ENCODE results near the gene MMAB.
A peak's percentile ranks its signal among the peaks of the same experiment; 100 is the strongest.

MMAB gene

DNA sequence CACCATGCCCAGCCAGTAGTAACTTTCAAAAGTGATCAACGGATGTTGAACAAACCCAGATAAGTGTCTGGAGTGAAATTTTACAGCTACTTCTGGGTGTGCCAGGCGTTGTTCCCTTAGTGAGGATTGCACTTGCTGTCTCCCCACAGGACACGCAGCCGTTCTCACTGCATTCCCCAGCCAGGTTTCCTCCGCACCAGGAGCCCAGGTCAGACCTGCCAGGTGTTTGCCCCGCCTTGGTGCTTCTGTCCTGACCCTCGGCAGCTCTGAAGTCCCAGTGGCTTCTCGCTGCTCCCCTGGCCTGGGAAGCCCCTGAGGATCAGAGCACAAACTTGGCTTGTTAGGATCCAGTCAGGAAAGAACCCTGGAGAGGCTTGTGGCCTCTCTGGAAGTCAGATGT lies 36.2 kb downstream of the MMAB start:
- no peak for DNase-seq

DNA sequence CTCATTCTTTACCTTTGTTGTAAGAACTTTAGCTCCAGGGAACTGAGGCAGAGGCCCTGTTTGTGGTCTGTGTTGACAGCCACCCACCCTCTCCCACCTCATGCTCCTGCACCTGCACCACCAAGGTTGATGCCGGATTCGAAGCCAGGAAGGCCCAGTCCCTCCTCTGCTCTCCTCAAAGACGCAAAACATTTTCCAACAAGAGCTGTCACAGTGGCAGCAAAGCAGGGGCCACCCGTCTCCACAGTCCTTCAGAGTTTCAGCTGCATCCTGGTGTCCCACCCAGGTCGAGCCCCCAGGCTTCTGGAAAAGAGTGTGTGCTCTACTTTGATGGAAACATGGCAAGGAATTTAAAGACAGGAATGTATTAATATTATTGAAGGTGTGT lies 37.4 kb downstream of the MMAB start:
- DNase-seq, result no peak

DNA sequence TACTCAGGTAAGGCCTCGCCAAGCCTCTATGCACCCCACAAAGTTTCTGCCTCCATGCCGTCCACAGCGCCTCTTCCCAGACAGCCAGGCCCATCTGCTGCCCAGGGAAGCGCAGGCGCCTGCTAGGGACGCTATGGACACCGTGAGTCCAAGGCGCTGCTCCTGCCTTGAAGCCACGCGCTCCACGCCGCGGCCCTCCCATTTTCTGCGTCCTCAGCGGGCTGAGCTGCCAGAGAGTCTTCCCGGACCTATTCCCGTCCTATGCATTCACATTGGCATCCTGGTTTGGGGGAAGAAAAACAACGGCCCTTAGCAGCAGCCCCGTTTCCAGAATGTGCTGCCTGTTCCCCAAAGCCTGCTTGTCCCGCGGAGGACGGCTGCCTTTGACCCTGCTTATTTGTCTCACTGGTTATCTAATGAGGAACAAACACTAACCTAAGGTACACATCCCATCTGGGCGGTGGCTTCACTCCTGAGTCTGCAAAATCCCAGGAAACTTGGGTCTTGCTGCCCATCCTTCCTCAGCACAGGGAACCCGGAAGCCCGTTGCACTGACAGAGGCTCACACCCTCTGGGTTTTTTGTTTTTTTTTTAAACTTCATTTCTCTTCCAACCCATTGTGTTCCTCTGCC lies 38.0 kb downstream of the MMAB start:
- no peak for DNase-seq

DNA sequence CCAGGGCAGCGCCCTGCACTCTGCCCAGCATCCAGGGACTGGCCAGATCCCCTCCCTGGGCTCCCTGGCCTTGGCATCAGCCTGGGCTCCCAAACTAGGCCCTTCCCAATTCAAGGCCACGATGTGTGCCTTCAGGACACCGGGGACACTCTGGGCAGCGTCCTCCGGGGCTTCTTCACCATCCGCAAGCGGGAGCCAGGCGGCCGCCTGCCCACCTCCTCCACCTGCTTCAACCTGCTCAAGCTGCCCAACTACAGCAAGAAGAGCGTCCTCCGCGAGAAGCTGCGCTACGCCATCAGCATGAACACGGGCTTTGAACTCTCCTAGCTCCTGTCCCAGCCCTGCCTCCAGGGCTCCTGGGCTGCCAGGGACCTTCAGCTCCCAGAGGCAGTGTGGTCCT lies 38.8 kb downstream of the MMAB start:
- no peak for DNase-seq

DNA sequence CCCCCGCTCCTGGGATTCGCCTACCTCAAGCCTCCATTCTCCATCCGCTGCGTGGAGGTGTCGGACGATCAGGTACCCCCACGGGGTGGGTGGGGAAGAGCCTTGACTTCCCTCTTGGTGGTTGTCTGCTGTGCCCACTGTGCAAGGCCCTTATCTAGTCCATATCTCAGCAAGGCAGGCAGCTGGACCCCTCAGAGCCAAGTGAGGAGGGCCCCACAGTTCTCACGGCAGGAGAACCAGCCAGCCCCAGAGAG lies 39.9 kb downstream of the MMAB start:
- DNase-seq, result no peak

DNA sequence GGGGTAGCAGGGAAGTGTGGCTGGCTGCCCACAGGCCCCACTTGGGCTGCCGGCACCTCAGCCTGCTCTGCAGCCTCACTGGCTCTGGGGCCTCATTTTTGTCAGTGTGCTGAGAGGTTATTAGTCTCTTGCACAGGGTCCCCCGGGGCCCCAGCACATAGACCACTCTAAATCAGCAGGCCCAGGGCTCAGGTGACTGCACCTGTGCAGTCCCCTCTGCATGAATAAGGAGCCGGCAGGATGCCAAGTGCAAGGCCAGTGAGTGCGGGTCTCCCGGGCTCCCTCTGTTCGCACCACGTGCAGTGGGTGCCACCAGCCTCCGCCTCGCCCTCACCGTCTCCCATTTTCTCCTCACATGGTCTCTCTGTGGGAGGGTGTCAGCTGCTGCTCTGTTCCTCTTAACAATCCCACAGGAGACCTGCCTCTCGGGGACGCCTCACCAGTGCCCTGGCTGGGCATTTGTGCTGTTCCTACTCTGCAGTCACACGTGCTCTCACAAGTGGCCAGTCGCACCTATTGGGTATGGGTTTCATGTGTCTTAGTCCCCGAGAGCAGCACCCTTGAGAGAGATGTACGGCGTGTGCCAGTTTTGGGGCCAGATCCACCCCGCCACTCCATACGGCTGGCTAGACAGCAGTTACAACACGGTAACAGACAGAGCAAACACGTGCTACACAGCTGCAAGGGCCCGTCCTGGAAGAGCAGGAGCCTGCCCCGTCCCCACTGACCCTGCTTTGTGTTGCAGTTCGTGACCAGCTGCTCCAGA lies 40.4 kb downstream of the MMAB start:
- DNase-seq, result no peak

DNA sequence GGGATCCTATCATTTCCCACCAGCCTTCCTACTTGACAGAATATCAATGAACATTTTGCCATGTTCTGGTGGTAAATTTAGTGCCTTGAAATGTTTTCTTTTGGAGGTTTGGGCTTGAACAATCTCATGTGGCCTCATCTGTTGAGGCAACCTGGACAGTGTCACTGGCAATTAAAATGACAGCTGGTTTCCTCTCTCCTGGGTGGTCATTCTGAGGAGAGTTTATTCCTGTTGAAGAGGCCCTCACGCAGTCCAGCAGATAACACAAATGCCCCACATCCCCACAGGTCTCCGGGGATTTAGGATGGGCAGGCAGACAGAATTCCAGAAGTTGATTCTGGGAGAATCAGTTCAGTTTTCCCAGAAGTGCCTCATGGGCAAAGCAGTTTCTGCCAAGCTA lies 41.9 kb downstream of the MMAB start:
- DNase-seq, result no peak

DNA sequence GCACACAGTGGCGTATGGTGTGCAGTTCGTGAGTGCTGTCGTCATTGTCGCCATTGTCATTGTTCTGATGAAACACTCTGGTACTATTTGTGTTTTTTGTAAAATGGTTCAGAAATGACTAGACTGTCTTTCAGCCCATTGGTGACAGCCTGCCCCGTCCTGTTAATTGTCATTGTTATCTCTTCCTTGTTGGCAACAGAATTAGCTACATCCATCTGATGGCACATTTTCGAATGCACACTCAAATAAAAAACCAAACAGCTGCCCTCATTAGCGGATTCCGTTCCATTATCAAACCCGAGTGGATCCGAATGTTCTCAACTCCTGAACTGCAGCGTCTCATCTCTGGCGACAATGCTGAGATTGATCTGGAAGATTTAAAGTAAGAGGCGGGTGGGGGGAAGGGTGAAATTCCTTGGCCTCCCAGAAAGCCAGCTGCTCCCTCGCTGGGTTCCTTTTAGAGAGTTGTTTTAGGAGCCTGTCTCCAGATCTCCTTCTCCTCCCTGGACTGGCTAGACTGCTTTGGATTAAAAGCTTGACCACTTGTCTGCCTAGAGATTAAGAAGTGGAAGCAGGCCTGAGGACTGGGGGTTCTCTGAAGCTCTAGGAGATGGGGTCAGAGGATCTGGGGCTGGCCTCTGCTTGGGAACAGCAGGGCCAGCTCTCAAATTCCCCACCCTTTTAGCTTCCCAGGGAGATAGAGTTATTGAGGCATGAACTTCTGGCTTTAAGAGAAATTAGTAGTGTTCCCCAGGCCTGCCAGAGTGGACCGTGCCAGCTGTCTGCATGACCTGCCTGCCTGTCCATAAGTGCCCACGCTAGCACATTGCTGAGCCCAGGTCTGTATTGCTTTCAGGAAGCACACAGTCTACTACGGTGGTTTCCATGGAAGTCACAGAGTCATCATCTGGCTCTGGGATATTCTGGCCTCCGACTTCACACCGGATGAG lies 43.3 kb downstream of the MMAB start:
- no peak for DNase-seq

DNA sequence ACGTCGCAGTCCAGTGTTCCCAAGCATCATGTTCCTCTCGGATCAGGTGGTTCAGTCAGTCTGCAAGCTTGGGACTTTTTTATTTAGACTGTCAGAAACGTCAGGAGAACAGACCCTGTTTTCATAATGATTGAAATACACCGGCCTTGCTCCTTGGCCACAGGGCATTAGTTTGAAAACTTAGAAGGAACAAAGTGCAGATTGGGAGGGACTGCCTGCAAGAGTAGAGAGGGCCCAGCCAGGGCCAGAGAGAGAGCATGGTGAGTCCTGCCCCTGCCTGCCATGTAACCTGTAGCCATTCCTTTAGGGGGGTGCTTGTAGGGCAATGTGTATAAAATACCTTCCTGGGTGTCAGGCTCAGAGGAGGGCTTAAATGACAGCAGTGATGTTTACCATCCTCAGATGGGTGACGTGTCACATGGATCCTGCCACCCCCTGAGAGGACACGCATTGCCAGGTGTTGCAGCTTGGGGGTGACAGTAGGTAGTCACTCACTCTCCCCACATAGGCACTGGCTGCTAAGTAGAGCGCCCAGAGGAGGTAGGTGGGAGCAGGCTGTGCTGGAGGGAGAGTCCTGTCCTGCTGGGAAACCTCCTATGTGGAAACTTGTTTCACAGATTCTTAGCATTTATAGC lies 45.7 kb downstream of the MMAB start:
- no peak for DNase-seq

DNA sequence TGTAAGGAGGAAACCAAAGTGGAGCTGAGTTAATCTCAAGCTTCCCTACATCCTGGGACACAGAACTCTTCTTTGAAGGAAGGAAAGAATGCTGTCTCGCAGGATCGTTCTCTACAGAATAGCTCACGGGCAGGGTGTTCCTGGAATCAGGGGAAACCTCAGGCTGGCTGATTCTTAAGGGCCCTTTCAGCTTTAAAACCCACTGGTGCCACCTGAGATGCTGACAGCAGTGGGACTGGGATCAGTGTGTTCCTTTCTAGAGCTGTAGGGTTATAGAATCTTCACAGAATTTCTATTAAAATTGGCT lies 48.1 kb downstream of the MMAB start:
- DNase-seq, result no peak

DNA sequence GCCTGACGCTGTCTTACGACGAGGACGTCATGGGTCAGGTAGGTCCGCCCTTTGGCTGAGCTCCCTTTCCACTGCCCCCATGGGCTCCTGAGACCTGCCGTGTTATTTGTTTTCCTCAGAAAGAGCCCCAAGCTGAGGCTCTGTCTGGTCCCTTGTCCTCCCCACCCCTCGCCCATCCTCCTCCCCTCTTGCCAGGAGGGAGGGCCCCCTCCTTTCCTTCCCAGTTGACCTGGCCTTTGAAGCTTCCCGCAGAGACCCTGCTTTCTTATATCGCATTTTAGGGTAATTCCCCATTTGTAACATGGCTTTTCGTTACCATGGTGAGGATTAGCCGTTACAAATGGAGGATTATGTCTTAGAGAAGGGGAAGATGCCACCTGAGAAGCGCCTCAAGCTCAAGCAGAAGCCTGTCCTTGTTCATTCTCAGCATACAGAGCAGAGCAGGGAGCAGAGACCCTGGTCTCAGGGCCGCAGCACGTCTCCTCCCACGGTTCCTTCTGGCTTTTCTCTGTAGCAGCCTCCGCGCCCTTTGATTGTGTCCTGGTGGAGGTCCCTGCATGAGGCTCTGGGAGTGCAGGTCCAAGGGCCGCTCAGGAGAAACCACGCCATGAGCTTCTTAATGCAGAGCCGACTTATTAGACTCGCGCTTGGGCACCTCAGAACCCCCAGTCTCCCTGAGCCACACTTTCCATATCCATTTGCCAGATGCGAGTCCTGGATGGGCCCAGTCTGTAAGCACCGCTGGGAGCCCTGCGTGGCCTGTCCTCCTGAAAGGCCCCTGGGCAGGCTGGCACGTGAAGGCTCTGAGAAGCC lies 48.6 kb downstream of the MMAB start:
- DNase-seq, result no peak

DNA sequence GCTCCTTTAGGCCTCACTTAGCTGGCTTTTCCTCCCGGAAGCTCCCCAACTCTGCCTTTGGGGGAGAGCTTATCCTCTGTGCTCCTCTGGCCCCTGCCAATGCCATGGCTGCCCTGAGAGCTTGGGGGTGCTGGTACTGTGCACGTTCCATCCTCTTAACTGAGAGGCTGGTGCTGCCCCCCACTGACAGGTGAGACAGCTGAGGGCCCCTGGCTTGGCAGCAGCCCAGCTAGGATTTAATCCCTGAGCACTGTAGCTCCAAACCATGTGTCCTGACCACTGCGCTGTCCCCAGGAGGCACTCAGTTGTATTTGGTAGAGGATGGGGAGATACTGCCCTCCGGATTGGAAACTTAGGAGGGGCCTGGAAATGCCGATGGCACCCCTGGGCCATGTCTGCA lies 49.8 kb downstream of the MMAB start:
- no peak for DNase-seq

DNA sequence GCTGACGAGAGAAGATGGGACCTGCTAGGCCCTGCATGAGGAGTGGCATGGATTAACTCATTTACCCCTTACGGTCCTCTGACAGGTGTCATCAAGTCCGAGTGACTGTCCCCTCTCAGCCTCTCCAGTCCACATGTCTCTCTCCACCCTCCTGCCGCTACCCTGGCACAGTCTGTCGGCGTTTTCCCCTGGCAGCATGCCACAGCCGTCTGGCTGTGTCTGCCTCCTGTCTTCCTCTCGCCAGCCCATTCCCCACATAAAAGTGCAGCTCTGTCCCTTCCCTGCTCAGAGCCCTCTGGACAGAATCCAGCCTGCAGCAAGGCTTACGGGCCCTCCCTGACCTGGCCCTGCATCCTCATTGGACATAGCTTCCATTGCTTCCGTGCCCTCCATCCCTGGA lies 50.2 kb downstream of the MMAB start:
- no peak for DNase-seq

DNA sequence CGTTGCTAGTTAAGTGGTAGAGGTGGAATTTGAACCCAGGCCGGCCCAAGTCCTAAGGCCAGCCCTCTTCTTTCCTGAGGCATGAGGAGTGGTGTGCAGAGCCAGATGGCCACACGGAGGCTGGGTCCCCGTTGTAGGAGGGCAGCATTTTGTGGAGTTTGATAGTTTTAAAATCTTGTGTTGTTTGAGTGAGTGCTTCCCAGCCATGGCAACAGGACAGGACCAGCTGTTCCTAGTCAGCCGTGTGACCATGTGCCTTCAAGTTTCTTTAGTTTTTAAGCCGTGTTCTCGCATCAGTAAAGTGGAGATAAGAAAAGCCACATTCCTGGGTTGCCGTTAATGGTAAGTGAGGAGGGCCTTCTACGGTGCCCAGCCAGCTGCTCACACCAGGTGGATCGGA lies 51.5 kb downstream of the MMAB start:
- DNase-seq, result no peak

DNA sequence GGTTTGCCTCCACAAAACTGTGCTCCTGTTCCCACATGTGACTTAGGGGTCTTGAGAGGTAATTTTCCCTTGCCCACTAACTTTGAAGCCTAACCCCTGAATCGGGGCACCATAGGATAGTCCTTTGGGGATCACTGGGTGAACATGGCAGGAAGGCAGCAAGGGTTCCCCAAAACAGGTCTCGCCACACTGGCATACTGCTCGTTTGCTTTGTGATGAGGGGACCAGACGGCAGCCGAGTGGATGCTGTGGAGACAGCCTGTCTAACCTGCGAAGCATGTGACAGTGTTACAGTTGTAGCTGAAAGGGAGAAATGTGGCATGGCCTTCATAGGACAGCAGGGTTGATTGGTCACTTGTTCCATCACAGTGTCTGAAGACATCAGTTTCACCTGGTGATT lies 53.5 kb downstream of the MMAB start:
- DNase-seq, result no peak

DNA sequence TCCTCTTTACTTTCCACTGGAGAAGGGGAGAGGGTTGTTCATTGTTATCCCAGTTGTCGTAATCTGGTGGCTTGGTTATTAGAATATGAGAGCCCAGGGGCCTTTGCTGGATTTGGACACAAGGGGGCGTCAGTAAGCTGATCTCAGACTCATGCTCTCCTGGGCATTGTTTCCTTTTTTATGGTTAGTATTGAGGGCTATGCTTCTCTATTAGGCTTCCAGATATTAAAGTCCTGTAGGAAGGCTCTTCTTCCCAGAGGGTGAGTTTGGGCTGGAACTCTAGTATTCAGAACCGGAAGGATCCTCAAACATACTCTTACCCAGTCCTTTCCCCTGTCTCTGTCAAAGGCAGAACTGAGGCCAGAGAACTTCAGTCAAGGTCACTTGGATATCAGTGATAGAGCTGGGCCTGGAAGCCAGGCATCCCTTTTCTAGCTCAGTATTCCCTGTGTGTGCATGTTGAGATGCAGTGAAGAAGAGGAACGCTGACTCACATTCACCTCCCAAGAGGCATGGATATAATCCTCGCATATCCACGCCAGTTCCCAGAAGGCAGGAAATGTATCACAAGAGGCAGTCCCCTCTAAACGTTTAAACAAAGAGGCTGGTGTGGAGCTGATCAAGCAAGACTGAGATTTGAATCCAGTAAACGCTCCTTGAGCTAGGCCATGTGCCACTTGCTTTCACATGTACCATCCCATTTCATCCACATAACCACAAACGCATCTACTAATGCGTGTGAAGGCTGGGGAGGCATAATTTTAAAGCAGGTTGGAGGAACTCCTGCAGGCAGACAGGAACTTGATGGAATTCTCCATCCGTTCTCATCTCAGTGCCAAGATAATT lies 54.3 kb downstream of the MMAB start:
- peak; percentile 59 to 81 (median 77) for DNase-seq

DNA sequence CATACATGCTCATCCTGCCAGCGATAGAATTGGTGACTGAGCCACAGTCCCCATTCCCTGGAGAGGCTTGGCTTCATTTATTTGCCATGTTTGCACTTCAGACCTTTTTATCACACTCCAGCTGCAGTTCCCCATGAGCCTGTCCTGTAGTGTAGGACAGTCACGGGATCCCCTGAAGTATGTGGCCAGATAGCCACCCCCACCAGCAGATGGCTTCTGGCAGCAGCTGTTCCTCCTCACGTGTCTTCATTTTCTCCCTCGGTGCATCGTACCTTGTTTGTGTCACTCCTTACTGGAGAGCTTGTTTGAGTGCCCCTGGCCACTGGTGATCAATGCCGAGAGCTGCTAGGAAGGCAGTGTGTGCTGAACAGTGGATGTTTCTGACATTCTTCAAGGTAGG lies 55.7 kb downstream of the MMAB start:
- DNase-seq, result no peak

DNA sequence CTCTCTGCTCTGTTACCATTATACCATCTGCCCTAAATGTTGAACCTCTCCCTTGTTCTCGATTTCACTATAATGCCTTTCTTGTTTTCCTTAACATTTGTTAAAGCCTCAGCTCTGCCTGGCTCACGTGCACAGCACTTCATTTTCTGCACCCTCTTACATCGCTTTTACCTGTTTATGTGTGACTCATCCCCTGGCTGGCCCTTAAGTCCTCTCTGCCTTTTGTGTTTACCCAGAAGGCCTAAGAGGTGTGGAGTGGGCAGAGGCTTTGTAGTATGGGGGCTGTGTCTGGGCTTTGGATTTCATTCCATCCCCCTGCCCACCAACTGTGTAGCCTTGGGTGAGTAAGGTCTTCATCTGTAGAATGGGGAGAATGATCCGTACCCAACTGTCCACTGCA lies 59.3 kb downstream of the MMAB start:
- DNase-seq, result no peak

DNA sequence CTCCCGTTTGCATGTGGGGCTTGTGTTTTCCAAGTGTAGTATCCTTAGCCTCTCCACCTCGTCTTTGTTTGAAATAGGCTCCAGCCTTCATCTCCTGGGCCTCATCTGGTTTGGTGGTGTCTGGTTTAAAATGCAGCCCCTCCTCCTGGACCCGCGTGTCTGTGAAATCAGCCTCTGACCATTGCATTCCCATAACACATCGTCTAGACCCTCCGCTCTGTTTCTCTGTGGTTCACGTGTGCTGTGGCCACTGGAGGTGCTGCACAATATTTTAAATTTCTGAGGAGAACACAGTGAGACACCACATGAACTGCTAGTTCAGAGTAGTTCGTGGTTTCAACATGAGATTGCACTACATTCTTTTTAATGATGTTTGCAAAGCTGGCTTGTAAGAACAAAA lies 60.3 kb downstream of the MMAB start:
- DNase-seq, result no peak

DNA sequence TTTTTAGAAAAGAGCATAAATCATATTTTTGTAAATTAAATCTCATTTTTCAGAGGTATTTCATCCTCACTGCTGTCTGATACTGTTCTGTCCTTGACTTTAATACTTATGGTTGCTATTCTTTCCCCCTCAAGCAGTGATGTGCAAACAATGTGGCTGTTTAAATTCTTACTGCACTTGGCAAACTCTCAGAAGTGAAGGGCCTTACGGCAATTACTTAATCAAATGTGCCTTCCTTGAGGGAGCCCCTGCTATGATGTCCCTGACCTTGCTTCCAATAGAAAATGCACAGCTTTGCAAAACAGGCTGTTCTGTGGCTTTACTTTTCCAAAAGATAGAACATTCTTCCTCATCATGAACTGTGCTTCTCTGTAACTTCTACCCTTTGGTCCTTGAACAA lies 60.7 kb downstream of the MMAB start:
- DNase-seq, result no peak

DNA sequence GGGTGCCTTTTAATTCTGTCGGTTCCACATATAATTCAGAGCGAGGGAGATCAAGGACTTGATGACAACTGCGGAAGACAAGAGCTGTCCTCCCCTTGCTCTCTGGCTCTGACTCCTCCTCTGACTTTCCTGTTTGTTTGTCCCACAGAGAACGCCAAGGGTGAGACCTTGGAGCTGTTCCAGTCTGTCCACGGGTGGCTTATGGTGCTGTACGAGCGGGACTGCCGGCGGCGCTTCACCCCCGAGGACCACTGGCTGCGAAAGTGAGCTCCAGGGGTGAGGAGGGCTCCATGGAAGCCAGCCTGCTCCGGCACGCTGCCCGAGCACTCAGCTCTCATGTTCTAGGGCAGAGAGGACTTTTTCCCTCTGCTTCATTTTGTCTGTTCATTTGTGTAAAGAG lies 63.1 kb downstream of the MMAB start:
- DNase-seq, result no peak

DNA sequence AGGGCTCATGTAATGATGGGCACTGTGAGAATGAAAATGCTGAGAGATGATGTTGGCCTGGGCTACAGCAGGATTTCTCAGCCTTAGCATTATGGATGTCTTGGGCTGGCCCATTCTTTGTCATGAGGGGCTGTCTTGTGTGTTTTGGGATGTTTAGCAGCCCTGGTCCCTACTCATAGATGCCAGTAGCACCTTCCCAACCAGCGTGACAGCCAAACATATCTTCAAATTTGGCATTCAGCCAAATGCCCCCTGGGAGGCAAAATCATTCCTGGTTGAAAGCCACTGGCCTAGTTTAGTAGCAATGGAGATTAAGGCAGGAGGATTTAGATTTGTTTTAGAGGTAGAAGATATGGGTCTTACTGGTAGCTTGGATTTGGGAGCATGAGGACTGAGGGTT lies 69.2 kb downstream of the MMAB start:
- DNase-seq, result no peak
